Natural killer cell (primary cell): ENCODE results near the gene SELENOH. TPM values are rescaled to one million over a fixed set of nuclear protein-coding genes. Genes with fewer than 3 reads are reported as not detected.

ENCODE experiments used
- ATAC-seq, 3 donors: fragments of 150-1000 bp in 2 of 3; fragments of 200-7000 bp in 1 of 3; cut with Tn5 transposase; 1 replicate in 1 of 3; 2 replicates in 2 of 3; pipeline ENCODE4 v1.10.0; 2021; ENCODE audit warnings: mild to moderate bottlenecking in 2 of 3, moderate library complexity in 2 of 3
- DNase-seq, 2 donors: peaks; one replicate each; pipeline versions ENCODE4 v3.0.0 to v3.0.0-alpha.2; 2013 to 2021; ENCODE audit warnings: mixed read lengths in 1 of 2
- H3K27ac ChIP-seq: one replicate; pipeline ENCODE4 v1.5.1; 2013; ENCODE audit warnings: mild to moderate bottlenecking, low read length
- H3K27me3 ChIP-seq: one replicate; pipeline ENCODE4 v1.6.1; 2013; ENCODE audit warnings: low read length; ENCODE audit not compliant: control insufficient read depth, insufficient read depth
- H3K36me3 ChIP-seq: one replicate; pipeline ENCODE4 v1.6.1; 2013; ENCODE audit warnings: low read length; ENCODE audit not compliant: control insufficient read depth, insufficient read depth
- H3K4me1 ChIP-seq: one replicate; pipeline ENCODE4 v1.6.1; 2013; ENCODE audit warnings: low read length; ENCODE audit not compliant: control insufficient read depth, insufficient read depth
- H3K4me3 ChIP-seq: one replicate; pipeline ENCODE4 v1.5.1; 2013; ENCODE audit warnings: low read length
- H3K9me3 ChIP-seq: one replicate; pipeline ENCODE4 v1.6.1; 2013; ENCODE audit warnings: low read length; ENCODE audit not compliant: control insufficient read depth, insufficient read depth
- H3K27ac Mint-ChIP-seq, 2 donors: one replicate each; pipeline ENCODE4 v1.8.0; 2022; ENCODE audit warnings: mild to moderate bottlenecking in 2 of 2, mixed read lengths in 2 of 2, moderate library complexity in 1 of 2
- H3K27me3 Mint-ChIP-seq, 2 donors: one replicate each; pipeline ENCODE4 v1.8.0; 2022; ENCODE audit warnings: low read depth in 2 of 2, mixed read lengths in 2 of 2
- H3K36me3 Mint-ChIP-seq: one replicate; pipeline ENCODE4 v1.8.0; 2022; ENCODE audit warnings: mixed read lengths
- H3K4me1 Mint-ChIP-seq, 2 donors: one replicate each; pipeline ENCODE4 v1.8.0; 2022; ENCODE audit warnings: mixed read lengths in 2 of 2
- H3K4me3 Mint-ChIP-seq: one replicate; pipeline ENCODE4 v1.8.0; 2022; ENCODE audit warnings: mild to moderate bottlenecking, moderate library complexity, mixed read lengths
- H3K9me3 Mint-ChIP-seq, 2 donors: one replicate each; pipeline ENCODE4 v1.8.0; 2022; ENCODE audit warnings: mixed read lengths in 2 of 2
- CTCF ChIP-seq: fragments of 200-600 bp; IDR thresholded peaks from one replicate; pipeline ENCODE4 v1.8.0; 2022; ENCODE audit warnings: antibody characterized with exemption
- WGBS: methylation state at CpG from one replicate; pipeline ENCODE4 v1.1.7; 2013; ENCODE audit warnings: missing lambda C conversion rate; ENCODE audit not compliant: insufficient coverage; 5-methylcytosine and 5-hydroxymethylcytosine counted together
- intact Hi-C: fragments of 100-400 bp; cut with micrococcal nuclease; formaldehyde crosslinking; loops from one replicate; pipeline ENCODE4 v1.14.2; 2022
- total RNA-seq, 4 donors: library from RNA; stranded (reverse); fragments of 120-200 nt in 1 of 4; gene quantifications; one replicate each; pipeline versions ENCODE4 v1.2.3 to v1.2.4, GENCODE V29; 2013 to 2022

The SELENOH gene
- total RNA-seq, 3 donors from 2014 or later (not counting 1 experiment from before 2014, with no cell fraction given), result 55.3 to 83.3 (median 61.0) TPM

DNA sequence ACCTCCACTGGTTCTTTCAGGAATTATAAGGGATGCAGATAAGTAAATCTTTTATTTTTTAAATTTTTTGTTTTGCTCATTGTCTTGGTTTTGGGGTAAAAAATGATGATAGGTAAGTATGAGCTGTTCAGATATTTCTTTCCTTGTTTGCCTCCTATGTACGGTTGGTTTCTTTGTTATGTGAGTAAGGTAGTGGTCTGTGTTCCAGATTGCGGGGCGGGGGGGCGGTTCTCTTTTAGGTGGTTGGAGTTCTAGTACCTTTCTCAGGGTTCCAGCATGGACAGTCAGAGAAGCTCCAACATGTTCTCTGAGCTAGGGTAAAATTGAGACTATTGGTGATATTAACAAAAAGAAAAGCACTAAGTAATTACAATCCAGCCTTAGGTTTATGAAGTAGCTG, 22.7 kb downstream of the SELENOH start:
- Histone ChIP-seq H3K4me1 (no peaks in the 10 kb centered on the region), H3K4me3 (no peak overlapping the region), H3K27ac (no peak overlapping the region), H3K36me3 (no peaks in the 10 kb centered on the region), H3K27me3 (no peaks in the 10 kb centered on the region), H3K9me3 (no peaks in the 10 kb centered on the region)
- ATAC-seq (no peak), DNase-seq (no peak)
- intact Hi-C loops, result no loop called here
- TF ChIP-seq CTCF, result no peak
- Mint-ChIP-seq H3K27me3 (peaks cover 8 to 18% of the 10 kb centered on the region in 2 donors), H3K4me1 (peaks cover 5 to 11% of the 10 kb centered on the region in 2 donors), H3K9me3 (no peaks in the 10 kb centered on the region), H3K4me3 (no peak overlapping the region), H3K27ac (no peak overlapping the region), H3K36me3 (no peaks in the 10 kb centered on the region)
- WGBS, result 91% methylated on average over 4 of the region's 4 CpGs

DNA sequence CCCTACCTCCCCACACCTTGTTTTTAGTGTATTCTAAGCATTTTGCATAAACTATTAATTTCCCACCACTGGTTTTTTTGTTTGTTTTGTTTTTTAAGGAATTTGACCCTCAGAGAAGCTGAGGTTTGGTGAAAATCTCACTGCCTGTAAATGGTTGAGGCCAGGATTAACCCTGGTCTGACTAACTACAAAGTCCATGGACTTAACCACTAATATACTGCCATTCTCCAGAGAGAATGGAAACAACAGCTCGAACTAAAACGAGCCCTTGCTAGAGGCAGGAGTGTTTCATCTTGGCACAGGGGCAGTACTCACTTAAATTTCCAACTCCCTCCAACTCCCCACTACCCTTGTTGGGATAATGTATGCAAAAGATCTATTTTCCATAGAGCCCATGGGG, 23.3 kb downstream of the SELENOH start:
- no peak overlapping the region for H3K27ac Mint-ChIP-seq
- intact Hi-C loops, result no loop called here
- H3K4me3 Mint-ChIP-seq, result no peak overlapping the region
- TF ChIP-seq CTCF, result no peak
- Histone ChIP-seq H3K27me3 (no peaks in the 10 kb centered on the region), H3K4me3 (no peak overlapping the region), H3K27ac (no peak overlapping the region), H3K36me3 (no peaks in the 10 kb centered on the region), H3K4me1 (no peaks in the 10 kb centered on the region), H3K9me3 (no peaks in the 10 kb centered on the region)
- 75% methylated on average over 2 of the region's 2 CpGs for WGBS
- H3K4me1 Mint-ChIP-seq, result peaks cover 5 to 11% of the 10 kb centered on the region in 2 donors
- H3K27me3 Mint-ChIP-seq, result peaks cover 8 to 18% of the 10 kb centered on the region in 2 donors
- no peak for ATAC-seq
- no peak for DNase-seq
- H3K9me3 Mint-ChIP-seq, result no peaks in the 10 kb centered on the region
- no peaks in the 10 kb centered on the region for H3K36me3 Mint-ChIP-seq

DNA sequence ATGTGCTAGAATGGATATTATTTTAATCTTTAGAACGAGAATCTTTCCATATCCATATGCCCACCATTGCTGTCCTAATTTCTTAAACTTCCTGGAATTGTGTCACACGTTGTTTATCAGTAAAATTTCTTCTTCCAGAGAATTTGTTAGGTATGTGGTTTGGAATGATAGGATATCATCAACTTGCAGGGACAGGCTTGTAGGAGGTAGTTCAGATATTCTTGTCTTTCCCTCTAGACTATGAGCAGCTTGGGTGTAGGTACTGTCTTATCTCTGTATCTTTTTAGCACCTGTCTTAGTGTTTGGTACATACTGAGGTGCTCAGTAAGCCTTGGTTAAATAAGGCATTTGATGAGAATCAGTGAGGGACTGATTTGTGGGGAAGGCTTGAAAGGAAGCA, 23.7 kb downstream of the SELENOH start:
- no peak for DNase-seq
- no peaks in the 10 kb centered on the region for H3K27me3 ChIP-seq
- Mint-ChIP-seq H3K27ac (no peak overlapping the region), H3K4me3 (no peak overlapping the region), H3K9me3 (no peaks in the 10 kb centered on the region), H3K36me3 (no peaks in the 10 kb centered on the region), H3K27me3 (peaks cover 8 to 18% of the 10 kb centered on the region in 2 donors), H3K4me1 (peaks cover 5 to 11% of the 10 kb centered on the region in 2 donors)
- 63% methylated on average over 1 of the region's 2 CpGs for WGBS
- no peak for TF ChIP-seq CTCF
- no peaks in the 10 kb centered on the region for H3K4me1 ChIP-seq
- no peak overlapping the region for H3K27ac ChIP-seq
- intact Hi-C loops, result no loop called here
- no peaks in the 10 kb centered on the region for H3K9me3 ChIP-seq
- H3K4me3 ChIP-seq, result no peak overlapping the region
- H3K36me3 ChIP-seq, result no peaks in the 10 kb centered on the region
- ATAC-seq, result no peak

DNA sequence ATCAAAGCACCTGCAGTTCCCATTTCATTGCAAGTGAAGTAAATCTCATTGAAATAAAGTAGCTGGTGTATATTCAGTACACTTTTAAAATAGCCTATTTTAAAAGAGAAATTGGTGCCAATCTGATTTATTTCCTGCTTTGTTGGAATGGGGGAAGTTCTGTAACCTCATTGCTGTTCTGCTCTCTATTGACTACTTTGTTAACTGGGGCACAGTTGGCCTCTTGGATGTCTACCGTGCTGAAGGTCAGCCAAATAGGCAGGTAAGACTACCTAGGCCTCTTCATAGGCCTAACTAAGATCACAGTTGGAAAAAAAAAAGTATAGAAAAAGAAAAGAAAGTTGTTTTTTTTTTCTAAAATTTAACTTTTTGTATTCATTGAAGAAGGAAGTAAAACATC, 29.5 kb downstream of the SELENOH start:
- no peaks in the 10 kb centered on the region for H3K36me3 Mint-ChIP-seq
- H3K4me3 Mint-ChIP-seq, result no peak overlapping the region
- H3K27me3 Mint-ChIP-seq, result no peaks in the 10 kb centered on the region
- H3K27ac Mint-ChIP-seq, result no peak overlapping the region
- Histone ChIP-seq H3K4me3 (no peak overlapping the region), H3K9me3 (no peaks in the 10 kb centered on the region), H3K27ac (no peak overlapping the region), H3K36me3 (no peaks in the 10 kb centered on the region), H3K27me3 (no peaks in the 10 kb centered on the region), H3K4me1 (no peaks in the 10 kb centered on the region)
- 18% methylated on average over 1 of the region's 1 CpG for WGBS
- DNase-seq (no peak), ATAC-seq (no peak)
- intact Hi-C loops, result no loop called here
- H3K9me3 Mint-ChIP-seq, result no peaks in the 10 kb centered on the region
- no peaks in the 10 kb centered on the region for H3K4me1 Mint-ChIP-seq
- no peak for TF ChIP-seq CTCF
